Spleen (tissue), 7 donors: Measurements from ENCODE around the gene MRPL32.
"Not testable (repeated sequence)": the region's sequence is repeated elsewhere in the genome, so short reads cannot be mapped to it uniquely, and the experiment has no call there.

ENCODE experiments used
- POLR2A ChIP-seq, 3 donors: fragments of 450-650 bp; IDR thresholded peaks; one replicate each; pipeline ENCODE4 v1.5.1; 2017; ENCODE audit warnings: antibody characterized with exemption in 3 of 3, mild to moderate bottlenecking in 1 of 3
- TF ChIP-seq, protein P1 (sequence below), 11 experiments: fragments of 200-600 bp in 7 of 11; fragments of 450-650 bp in 4 of 11; sonication (generic) in 4 of 11; IDR thresholded peaks in 8 of 11; conservative IDR thresholded peaks in 3 of 11; 1 replicate in 7 of 11; 2 replicates in 4 of 11; pipeline versions ENCODE4 v1.4.0 to v1.8.0; 2016 to 2021; ENCODE audit warnings: antibody characterized with exemption in 11 of 11, inconsistent platforms in 4 of 11, mild to moderate bottlenecking in 1 of 11
- donor health status: DM: no; HTN: no; CAD: no; lungs with moderate emphysema.
- donor health status: DM: no; HTN: no; CAD: no.
- donor health status: DM: no; HTN: no; CAD: no.

DNA sequence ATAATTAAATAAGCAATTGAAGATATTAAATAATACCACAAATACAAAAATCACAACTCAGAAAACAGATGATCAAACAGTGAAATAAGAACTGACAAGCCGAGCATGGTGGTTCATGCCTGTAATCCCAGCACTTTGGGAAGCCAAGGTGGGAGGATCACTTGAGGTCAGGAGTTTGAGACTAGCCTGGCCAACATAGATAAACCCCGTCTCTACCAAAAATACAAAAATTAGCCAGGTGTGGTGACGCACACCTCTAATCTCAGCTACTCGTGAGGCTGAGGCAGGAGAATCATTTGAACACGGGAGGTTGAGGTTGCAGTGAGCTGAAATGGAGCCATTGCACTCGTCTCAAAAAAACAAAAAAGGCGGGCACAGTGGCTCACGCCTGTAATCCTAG lies 47.0 kb upstream of the MRPL32 start:
- TF ChIP-seq, protein P1, sequence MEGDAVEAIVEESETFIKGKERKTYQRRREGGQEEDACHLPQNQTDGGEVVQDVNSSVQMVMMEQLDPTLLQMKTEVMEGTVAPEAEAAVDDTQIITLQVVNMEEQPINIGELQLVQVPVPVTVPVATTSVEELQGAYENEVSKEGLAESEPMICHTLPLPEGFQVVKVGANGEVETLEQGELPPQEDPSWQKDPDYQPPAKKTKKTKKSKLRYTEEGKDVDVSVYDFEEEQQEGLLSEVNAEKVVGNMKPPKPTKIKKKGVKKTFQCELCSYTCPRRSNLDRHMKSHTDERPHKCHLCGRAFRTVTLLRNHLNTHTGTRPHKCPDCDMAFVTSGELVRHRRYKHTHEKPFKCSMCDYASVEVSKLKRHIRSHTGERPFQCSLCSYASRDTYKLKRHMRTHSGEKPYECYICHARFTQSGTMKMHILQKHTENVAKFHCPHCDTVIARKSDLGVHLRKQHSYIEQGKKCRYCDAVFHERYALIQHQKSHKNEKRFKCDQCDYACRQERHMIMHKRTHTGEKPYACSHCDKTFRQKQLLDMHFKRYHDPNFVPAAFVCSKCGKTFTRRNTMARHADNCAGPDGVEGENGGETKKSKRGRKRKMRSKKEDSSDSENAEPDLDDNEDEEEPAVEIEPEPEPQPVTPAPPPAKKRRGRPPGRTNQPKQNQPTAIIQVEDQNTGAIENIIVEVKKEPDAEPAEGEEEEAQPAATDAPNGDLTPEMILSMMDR (IDR thresholded peaks at IDR 0.05 in 8 of 11, conservative IDR thresholded peaks at IDR 0.05 in 3 of 11), result not testable (repeated sequence)
- not testable (repeated sequence) for TF ChIP-seq POLR2A (IDR thresholded peaks at IDR 0.05)
